DMS153 (cell line): ENCODE measurements around the gene MSGN1.
"Not testable (repeated sequence)": the region's sequence is repeated elsewhere in the genome, so short reads cannot be mapped to it uniquely, and the experiment has no call there.

ENCODE experiments used
- DNase-seq: peaks from one replicate; lab custom pipeline; 2025; lab: John Stamatoyannopoulos, UW

Gene MSGN1

DNA sequence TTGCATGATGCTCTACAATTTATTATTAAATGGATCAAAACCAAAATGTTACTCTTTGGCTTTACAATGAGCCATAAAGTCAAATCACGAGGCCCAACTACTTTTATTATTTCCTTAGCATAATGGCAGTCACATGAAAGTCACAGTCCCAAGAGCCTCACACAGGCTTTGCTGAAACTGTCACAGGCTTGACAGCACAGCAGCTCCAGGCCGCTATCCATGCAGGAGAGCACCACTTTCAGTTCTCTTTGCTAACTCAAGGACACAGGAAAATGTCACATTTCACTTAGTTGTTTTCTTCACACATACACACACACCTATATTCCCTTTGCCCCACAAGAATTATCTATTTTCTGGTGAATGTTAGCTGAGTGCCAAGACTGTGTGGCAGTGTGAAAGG, 11.1 kb upstream of the MSGN1 start:
- no peak for DNase-seq

DNA sequence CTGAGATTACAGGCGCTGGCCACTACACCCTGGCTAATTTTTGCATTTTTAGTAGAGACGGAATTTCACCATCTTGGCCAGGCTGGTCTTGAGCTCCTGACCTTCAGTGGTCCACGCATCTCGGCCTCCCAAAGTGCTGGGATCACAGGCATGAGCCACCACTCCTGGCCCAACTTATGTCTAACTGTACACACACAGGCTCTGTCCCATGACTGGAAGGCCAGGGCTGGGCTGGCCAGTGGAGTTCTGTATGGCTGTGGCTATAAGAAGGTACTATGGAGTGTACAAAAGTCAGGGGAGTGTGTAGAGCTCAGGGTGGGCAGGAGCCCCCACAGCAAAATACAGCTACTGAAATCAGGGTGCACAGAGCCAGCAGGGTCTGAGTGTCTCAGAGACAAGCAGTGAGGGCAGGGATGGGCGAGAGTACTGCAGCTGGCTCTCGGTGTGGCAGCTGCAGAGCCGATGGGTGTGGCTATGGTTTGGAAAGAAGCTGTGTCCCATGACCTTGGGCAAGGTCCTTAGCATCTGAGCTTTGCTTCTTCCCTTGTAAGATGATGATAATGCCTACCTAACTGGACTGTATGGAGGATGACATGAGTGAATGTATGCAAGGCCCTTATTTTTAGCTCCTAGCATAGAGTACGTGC, 10.4 kb upstream of the MSGN1 start:
- no peak for DNase-seq

DNA sequence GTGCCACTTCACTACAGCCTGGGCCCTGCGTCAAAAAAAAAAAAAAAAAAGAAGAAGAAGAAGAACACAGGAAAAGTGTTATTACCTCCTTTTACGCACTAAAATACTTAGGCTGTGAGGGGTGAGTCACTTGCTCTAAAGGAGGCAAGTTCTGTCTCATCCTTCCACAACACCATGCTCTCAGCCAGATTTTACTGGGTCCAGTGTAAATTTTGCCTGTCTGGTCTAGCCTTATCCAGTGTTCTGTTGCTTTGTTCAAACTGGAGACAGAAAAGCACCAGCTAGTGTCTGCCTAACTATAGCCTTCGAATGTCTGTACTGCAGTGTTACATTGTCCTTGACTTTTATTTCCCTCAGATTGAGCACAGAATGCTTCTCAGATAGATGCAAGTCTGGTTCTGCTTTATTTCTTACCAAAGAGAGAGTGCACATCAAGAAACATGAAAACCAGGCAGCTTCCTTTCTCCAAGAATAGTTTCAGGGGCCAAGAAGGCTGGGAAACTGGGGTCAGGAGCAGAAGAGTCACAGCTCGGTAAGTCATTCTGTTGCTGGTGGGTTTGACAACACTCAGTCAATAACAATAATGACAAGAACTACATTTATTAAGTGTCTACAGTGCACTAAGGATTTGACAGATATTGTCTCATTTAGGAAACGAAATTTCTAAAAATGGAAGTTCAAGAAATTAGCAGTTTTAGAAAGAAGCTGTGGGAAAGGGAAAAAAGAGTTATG, 3.1 kb upstream of the MSGN1 start:
- DNase-seq: no peak

DNA sequence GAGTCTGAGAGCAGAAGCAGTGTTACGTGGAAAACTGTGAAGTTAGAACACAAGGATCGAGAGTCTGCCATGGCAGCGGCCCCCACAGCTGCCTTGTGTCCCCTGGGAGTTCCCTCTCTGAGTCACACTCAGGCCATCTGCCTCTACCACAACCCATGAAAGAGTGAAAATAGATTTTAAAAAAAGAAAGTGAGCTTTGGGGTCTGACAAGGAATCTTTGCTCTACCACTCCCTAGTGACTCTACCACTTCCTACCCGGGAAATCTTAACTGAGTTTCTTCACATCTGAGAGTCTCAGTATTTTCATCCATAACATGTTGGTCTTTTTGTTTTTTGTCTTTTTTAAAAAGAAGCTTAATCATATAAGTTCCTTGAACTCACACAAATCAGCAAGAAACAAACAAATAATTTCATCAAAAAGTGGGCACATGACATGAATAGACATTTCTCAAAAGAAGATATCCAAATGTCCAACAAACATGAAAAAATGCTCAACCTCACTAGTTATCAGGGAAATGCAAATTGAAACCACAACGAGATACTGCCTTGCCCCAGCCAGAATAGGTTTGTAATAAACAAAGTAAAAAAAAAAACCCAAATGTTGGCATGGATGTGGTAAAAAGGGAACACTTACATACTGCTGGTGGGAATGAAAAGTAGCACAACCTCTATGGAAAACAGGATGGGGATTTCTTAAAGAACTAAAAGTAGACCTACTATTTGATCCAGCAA, 2.4 kb upstream of the MSGN1 start:
- DNase-seq: no peak

DNA sequence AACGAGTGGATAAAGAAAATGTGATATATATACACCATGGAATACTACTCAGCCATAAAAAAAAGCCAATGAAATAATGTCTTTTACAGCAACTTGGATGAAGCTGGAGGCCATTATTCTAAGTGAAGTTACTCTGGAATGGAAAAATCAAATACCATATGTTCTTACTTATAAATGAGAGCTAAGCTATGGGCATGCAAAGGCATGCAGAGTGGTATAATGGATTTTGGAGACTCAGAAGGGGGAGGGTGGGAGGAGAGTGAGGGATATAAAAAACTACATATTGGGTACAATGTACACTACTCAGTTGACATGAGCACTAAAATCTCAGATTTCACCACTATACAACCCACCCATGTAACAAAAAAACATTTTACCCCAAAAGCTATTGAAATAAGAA, 1.7 kb upstream of the MSGN1 start:
- no peak for DNase-seq

DNA sequence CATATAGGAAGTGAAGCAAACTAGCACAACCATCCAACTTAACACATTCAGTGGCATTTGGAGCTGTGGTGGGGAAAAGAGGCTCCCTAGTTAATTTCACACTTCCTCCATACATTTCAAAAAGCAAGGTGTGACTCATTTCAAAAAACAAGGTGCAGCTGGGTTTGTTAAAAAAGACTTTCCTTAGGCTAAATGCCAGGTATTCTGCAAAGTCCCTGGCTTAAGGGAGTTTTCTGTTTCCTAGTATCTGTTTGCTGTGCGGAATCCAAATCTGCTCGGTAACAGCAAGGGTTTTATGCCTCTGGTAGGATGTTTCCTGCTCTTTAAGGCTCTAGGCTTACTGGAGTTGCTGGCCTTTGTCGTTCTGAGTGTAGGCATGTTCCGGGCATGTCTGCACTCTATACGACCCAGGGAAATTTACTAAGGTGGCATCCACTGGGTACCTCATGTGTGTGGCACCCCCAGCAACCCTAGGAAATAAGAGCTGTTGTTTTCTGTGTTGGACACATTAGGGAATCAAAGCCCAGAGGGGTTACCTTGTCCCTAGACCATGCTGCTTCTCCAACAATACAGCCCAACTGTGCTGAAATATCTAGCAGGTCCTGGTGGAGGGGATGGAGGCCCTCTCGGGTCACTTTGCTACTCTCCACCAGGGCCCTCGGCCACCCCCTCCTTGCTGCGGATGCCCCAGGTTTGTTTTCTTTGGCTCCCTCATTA, 634 bp upstream of the MSGN1 start:
- no peak for DNase-seq

DNA sequence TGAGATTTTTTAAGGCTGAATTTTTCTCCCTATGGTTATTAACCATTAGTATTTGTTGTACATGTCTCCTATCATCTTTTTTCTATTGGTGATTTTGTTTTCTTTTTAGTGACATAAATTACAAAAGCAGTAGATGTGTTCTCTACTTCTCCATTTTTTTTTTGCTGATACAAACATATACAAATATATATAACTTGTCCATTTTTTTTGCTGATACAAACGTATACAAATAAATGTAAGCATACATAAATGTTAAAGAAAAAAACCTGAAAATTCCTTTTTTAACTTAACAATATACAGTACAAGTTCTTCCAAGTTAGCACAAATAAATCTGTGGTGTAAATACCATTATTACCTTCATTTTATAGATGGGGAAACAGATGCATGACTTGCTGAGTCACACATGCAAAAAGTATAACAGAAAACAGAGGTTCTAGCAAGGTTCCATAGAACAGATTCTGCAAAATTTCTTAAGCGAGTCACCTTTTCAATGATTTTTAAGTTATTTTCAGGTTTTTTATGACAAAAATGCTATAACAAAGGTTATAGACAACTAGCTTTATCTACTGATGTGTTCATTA, 2.1 kb downstream of the MSGN1 start:
- no peak for DNase-seq

DNA sequence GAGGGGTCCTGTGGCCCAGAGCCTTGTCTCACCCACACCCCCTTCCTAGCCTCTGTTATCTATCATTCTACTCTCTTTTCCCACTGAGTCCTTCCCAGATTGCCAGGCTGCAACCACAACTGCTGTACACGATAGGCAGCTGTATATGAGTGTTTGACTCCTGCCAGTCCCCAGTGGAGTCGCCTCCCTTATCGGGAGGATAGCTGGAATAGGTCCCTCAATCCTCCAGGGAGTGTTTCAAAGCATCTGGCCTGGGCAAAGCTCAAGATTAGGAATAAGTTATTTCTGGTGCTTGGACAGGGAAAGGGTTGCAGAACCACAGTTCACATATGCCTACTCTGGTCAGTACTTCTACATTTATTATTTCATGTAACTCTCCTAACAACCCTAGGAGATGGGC, 4.8 kb downstream of the MSGN1 start:
- DNase-seq: no peak

DNA sequence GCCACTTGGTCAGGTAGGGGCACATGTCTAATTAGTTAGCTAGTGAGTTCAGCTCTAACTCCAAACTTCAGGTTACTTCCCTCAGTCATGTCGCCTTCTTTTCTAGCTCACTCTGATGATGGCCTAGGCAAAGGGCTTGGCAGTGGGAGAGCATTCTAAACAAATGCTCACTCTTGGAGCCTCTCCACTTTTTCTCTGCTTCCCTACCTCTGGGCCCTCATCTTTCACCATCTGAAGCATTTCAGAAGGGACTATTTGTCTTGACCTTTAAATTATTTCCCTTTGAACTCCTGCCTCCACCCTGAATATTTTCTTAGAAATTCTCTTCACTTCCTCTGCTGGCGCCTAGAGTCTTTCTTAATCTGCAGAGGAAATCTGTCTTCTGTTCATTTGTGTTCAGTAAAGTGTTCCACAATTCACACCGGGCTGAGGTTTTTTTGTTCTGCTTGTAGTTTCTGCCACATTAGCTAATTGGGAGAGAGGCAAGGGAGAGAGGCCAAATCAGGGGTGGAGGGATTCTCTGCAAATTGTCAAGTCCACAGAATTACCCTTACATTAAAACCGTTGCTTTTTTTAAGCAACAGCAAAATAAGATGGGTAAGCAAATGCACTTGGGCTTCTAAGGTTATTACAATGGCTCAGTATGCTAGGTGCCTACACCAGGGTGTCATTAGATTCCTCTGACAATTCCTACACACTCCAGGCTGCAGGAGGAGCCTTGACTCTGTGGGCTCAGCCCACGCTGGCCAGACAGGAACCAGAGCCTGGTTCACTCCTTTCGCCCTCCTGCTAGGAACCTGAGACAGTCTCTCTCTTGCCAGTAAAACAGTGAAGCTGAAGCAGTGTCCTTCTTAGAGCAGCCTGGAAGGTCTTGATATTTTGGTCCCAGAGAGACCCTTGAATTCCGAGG, 5.5 kb downstream of the MSGN1 start:
- no peak for DNase-seq

DNA sequence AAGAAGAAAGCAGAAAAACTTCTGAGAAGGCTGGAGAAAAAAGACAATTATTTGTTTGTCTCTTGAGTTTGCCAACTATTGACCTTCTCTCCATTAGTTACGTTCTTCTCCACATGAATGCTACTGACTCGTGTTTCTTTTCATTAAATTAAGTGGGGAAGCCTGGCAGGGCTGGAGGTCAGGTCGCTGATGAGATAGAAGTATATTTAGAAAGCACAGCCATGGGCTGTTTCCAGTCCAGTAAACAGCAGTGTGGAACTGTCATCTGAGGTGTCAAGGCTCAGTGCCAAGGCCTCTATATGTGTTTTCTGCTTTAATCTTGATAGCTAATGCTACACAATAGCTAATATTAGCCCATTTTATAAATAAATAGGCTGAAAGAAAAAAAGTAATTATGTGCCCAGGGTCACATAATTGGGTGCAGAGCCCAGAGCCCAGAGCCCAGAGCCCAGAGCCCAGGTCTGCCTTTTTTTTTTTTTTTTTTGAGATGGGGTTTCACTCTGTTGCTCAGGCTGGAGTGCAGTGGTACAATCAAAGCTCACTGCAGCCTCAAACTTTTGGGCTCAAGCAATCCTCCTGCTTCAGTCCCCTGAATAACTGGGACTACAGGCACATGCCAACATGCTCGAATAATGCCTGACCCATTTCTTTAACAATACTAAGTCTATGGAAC, 6.3 kb downstream of the MSGN1 start:
- DNase-seq: no peak

DNA sequence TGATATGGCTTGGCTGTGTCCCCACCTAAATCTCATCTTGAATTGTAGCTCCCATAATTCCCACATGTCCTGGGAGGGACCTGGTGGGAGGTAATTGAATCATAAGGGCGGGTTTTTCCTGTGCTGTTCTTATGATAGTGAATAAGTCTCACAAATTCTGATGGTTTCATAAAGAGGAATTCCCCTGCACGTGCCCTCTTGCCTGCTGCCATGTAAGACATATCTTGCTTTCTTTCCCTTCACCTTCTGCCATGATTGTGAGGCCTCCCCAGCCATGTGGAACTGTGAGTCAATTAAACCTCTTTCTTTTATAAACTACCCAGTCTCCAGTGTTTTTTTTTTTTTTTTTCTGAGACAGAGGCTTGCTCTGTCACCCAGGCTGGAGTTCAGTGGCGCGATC, 7.4 kb downstream of the MSGN1 start:
- not testable (repeated sequence) for DNase-seq

DNA sequence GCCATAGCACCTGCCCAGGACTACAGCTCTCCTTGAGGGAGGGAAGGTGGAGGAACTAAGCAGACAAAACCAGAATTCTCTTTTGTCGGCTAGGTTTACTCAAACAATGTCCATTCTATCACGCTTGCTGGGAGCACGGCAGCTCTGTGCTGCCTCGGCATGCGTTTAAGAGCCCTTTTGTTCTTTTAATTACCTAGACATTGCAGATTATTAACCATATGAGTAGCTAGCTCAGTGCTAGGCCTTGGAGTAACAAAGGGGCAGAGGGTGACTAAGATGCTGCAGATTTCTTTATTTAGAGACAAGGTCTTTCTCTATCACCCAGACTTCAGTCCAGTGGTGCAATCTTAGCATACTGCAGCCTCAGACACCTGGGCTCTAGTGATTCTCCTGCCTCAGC, 11.1 kb downstream of the MSGN1 start:
- peak; percentile 18 for DNase-seq

DNA sequence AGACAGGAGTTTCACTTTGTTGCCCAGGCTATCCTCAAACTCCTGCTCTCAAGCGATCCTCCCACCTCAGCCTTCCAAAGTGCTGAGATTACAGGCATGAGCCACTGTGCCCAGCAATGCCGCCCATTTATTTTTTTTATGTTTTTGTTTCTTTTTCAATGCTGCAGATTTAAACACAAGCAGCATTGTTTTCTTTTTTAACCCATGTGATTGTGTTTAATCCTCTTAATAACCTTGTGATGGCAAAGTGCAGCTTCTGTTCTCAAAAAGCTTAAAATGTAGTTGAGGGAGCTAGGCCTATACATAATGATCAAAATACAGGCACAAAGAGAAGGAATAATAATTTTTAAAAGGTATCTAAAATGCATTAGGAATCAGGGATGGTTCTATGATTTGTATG, 11.5 kb downstream of the MSGN1 start:
- no peak for DNase-seq

DNA sequence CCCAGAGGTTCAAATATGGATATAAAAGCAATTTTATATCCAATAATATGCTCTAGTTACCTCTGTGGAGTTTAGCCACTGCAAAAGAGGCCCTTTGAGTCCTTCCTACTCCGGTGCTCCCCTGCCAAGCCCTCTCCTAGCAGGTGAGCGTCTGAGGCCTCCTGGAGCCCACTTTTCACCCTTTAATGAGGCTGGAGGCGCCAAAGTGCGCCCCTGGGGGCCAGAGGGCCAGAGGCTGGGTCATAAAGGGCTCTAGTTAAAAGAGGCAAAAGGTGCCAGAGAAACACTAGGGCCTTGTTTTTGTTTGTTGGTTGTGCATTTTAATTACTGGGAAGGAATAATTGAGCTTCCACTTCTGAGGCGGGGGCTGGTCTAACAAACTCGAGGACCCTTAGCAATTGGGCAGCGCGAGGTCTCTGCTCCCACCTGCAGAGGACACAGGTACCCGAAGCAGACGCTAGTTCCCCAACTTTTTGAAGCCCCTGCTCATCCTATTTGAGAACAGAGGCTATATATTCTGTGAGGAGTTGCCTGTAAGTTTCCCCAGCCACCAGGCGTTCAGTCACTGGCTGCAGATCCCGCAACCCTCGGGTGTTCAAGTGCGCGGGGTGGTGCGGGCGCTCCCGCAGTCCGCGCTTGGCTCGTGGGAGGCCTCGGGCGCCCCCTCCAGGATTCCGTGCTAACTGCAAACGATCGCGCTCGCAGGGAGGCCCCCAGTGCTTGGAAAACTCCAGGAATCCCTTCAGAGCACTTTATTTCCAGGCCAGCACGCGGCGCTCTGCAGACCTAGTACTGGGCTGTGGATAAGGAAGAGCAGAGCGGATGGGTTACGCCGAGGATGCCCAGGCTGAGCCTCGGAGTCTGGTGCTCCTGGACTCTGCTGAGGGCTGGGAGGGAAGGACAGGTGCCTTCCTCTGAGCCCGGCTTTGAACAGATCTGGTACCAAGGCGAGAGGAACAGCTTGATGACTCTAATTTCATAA, 14.1 kb downstream of the MSGN1 start:
- peak; percentile 71 for DNase-seq

DNA sequence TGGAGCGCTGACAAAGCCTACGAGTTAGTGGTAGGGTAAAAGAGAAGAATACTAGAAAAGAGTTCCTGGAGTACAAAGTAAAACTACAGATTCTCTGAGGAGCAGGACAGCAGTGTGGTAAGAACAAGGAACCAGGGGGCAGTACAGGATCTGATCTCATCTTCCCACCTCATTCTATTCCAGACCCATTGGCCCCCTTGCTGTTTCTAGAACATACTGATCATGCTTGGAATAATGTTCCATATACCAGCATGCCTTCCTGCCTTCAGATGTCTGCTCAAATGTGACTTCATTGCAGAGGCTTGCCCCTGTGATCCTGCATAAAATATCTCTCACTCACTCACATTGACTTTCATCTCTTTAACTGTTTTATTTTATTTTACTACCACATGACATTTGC, 19.3 kb downstream of the MSGN1 start:
- DNase-seq: no peak

DNA sequence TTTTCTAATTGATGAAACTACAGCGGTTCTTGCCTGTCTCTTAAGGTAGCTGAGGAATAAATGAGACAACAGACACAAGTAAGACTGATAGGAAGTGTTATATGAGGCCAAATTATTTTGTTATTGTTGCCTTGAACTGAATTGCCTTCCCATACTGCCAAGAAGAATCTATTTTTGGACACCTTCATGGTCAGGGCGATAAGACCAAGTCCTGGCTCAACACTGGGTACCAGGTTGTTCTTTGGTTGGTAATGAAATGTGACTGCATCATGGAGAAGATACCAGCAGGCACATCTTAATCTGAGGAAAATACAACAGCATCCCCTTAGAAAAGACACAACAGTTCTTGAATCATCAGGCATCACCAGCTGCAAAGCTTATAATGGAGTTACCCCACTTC, 23.7 kb downstream of the MSGN1 start:
- no peak for DNase-seq

DNA sequence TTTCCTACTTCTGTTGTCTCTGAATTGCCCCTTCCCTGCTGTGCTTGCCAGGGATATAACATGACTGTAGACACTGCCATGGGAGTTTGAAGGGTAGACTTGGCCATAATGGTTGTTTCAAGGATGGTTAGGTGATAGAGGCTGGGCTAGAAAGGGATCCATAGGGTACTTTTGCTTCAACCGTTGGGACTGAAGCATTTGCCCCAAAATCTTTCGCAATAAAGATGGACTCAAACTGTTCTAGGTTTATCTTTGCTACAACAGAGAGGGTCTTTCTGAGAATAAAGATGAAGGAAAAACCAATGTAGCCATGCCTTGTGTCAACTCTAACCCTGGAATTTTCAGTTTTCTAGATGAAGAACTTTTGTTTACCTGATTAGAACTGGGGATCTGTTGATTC, 27.2 kb downstream of the MSGN1 start:
- no peak for DNase-seq

DNA sequence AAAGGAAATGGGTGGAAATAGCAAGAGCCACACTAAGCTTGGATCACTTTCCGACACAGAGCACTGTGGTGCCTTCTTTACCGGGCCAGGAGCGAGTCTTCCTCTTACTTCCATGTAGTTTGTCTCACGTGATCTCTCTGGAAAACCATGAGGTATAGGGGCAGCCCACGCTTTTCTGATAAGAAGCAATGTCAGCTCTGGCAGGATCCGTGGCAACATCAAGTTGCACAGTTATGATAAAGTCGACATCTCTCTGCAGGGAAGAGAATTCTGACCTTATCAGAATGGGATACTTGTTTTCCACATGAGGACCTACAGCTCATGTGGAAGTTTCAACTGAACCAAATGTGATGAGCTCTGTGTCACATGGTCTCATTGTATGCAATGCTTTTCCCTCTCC, 29.5 kb downstream of the MSGN1 start:
- no peak for DNase-seq

DNA sequence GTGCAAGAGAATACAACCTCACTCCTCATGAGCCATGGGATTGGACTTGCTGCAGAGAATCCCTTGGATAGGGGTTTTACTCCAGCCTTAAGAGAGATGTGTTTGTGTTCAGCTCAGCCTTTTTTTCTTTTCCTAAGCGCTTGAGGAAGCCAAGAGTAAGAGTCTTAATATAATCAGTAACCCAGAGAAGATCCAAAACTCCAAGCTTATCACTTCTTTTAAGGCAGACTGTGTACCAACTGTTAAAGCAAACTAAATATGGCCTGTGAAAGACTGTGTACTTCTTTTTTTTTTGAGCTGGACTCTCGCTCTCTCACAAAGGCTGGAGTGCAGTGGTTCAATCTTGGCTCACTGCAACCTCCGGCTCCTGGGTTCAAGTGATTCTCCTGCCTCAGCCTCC, 30.4 kb downstream of the MSGN1 start:
- DNase-seq: no peak
